CD14-positive monocyte (primary cell): Measurements from ENCODE around the gene MED15. TPM values are rescaled to one million over a fixed set of nuclear protein-coding genes. Genes with fewer than 3 reads are reported as not detected.

Experiments used
- DNase-seq, 3 donors: peaks; one replicate each; pipeline ENCODE4 v3.0.0-alpha.2; 2011 to 2022
- H2AFZ ChIP-seq: 2 replicates; pipeline ENCODE4 v1.6.0; 2012; ENCODE audit warnings: mild to moderate bottlenecking, low read depth, low read length, inconsistent platforms; ENCODE audit not compliant: insufficient read depth, poor library complexity, severe bottlenecking
- H3K27ac ChIP-seq, 2 donors: 1 replicate in 1 of 2; 2 replicates in 1 of 2; pipeline ENCODE4 v1.5.1; 2012 to 2013; ENCODE audit warnings: low read length in 2 of 2, control low read depth in 1 of 2, inconsistent platforms in 1 of 2, low read depth in 1 of 2, mild to moderate bottlenecking in 1 of 2
- H3K27me3 ChIP-seq, 2 donors: one replicate each; pipeline versions ENCODE4 v1.6.0 to v1.6.1; 2011 to 2013; ENCODE audit warnings: low read length in 2 of 2; ENCODE audit not compliant: control insufficient read depth in 2 of 2, insufficient read depth in 2 of 2
- H3K36me3 ChIP-seq, 2 donors: replicated peaks in 1 of 2; 1 replicate in 1 of 2; 2 replicates in 1 of 2; pipeline versions ENCODE4 v1.5.1 to v1.6.1; 2012 to 2013; ENCODE audit warnings: low read length in 2 of 2, control low read depth in 1 of 2, inconsistent platforms in 1 of 2, mild to moderate bottlenecking in 1 of 2; ENCODE audit not compliant: insufficient read depth in 2 of 2, control insufficient read depth in 1 of 2
- H3K4me1 ChIP-seq, 2 donors: 1 replicate in 1 of 2; 2 replicates in 1 of 2; pipeline versions ENCODE4 v1.5.1 to v1.6.1; 2012 to 2013; ENCODE audit warnings: low read length in 2 of 2, control low read depth in 1 of 2, inconsistent platforms in 1 of 2, mild to moderate bottlenecking in 1 of 2, moderate library complexity in 1 of 2; ENCODE audit not compliant: insufficient read depth in 2 of 2, control insufficient read depth in 1 of 2
- H3K4me2 ChIP-seq: replicated peaks from 2 replicates; pipeline ENCODE3; 2012; ENCODE audit warnings: low read length, moderate library complexity, mild to moderate bottlenecking; ENCODE audit not compliant: poor library complexity, severe bottlenecking; ENCODE audit errors: extremely low read depth
- H3K4me3 ChIP-seq, 3 experiments: fragments of 200-600 bp in 1 of 3; sonication (generic) in 1 of 3; replicated peaks in 1 of 3; 1 replicate in 2 of 3; 2 replicates in 1 of 3; pipeline ENCODE4 v1.5.1; 2011 to 2013; ENCODE audit warnings: low read length in 3 of 3, mild to moderate bottlenecking in 3 of 3, control low read depth in 2 of 3, low read depth in 2 of 3, inconsistent platforms in 1 of 3, moderate library complexity in 1 of 3
- H3K79me2 ChIP-seq: 2 replicates; pipeline ENCODE4 v1.6.0; 2012; ENCODE audit warnings: mild to moderate bottlenecking, control low read depth, inconsistent platforms, low read length, moderate library complexity; ENCODE audit not compliant: insufficient read depth
- H3K9ac ChIP-seq: 2 replicates; pipeline ENCODE4 v1.6.0; 2017; ENCODE audit warnings: low read length, mild to moderate bottlenecking; ENCODE audit not compliant: insufficient read depth, poor library complexity, severe bottlenecking
- H3K9me3 ChIP-seq, 2 donors: replicated peaks in 1 of 2; 1 replicate in 1 of 2; 2 replicates in 1 of 2; pipeline versions ENCODE4 v1.5.1 to v1.6.1; 2012 to 2013; ENCODE audit warnings: low read length in 2 of 2, control low read depth in 1 of 2; ENCODE audit not compliant: control insufficient read depth in 1 of 2, insufficient read depth in 1 of 2
- H4K20me1 ChIP-seq: 2 replicates; pipeline ENCODE4 v1.6.0; 2012; ENCODE audit warnings: mild to moderate bottlenecking, low read length, control low read depth, moderate library complexity; ENCODE audit not compliant: insufficient read depth
- H3K27ac Mint-ChIP-seq, 7 donors: one replicate each; pipeline ENCODE4 v1.8.0; 2020; ENCODE audit warnings: mild to moderate bottlenecking in 7 of 7, mixed read lengths in 7 of 7, moderate library complexity in 6 of 7, inconsistent platforms in 2 of 7
- H3K27me3 Mint-ChIP-seq, 3 donors: one replicate each; pipeline ENCODE4 v1.8.0; 2021 to 2022; ENCODE audit warnings: low read depth in 3 of 3, mild to moderate bottlenecking in 3 of 3, mixed read lengths in 3 of 3, moderate library complexity in 3 of 3, inconsistent platforms in 1 of 3
- H3K36me3 Mint-ChIP-seq, 2 donors: one replicate each; pipeline ENCODE4 v1.8.0; 2020; ENCODE audit warnings: mixed read lengths in 2 of 2, inconsistent platforms in 1 of 2, mild to moderate bottlenecking in 1 of 2
- H3K4me1 Mint-ChIP-seq: one replicate; pipeline ENCODE4 v1.8.0; 2020; ENCODE audit warnings: mild to moderate bottlenecking, mixed read lengths
- H3K4me3 Mint-ChIP-seq, 2 donors: one replicate each; pipeline ENCODE4 v1.8.0; 2020; ENCODE audit warnings: mild to moderate bottlenecking in 2 of 2, mixed read lengths in 2 of 2, moderate library complexity in 1 of 2
- H3K9me3 Mint-ChIP-seq, 7 donors: one replicate each; pipeline ENCODE4 v1.8.0; 2020 to 2022; ENCODE audit warnings: mixed read lengths in 7 of 7, mild to moderate bottlenecking in 6 of 7, moderate library complexity in 6 of 7, inconsistent platforms in 2 of 7
- whole genome bisulfite sequencing: methylation state at CpG from one replicate; pipeline ENCODE4 v1.1.5; 2013; ENCODE audit warnings: missing lambda C conversion rate; ENCODE audit not compliant: insufficient coverage; 5-methylcytosine and 5-hydroxymethylcytosine counted together
- intact Hi-C, 2 donors: fragments of 100-400 bp; cut with micrococcal nuclease; formaldehyde crosslinking; loops; one replicate each; pipeline versions ENCODE4 v1.15.0 to v1.15.1; 2023
- polyA plus RNA-seq, 3 donors: library from polyadenylated mRNA; depleted of rRNA in 1 of 3; unstranded in 2 of 3; stranded (reverse) in 1 of 3; fragments of 300-500 nt in 2 of 3; fragments of >200 nt in 1 of 3; fragmentation: Illumina TruSeq in 2 of 3; gene quantifications; 1 replicate in 2 of 3; 2 replicates in 1 of 3; pipeline ENCODE4 v1.2.3, GENCODE V29; 2012 to 2021
- TF ChIP-seq, protein P1 (sequence below): fragments of 200-600 bp; IDR thresholded peaks from one replicate; pipeline ENCODE4 v1.8.0; 2022; ENCODE audit warnings: antibody characterized with exemption, mild to moderate bottlenecking

The MED15 gene
- polyA plus RNA-seq, 3 donors, result 10.0 to 126 (median 17.8) TPM

DNA sequence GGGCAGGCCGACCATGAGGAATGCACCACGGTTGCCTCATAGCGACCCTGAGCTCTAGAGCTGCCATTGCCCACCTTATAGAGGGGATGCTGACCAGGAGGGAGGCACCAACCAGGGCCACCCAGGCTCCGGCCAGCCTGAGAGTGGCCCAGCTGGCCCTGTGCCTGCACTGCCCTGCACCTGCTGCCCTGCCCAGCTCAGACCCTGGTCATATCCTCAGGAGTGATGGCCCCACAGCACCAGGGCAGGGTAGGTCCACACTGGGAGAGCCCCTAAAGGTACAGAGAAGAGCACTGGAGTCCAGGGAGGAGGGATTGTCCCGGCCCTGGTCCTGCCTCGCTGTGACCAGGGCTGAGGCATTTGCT is 127.8 kb downstream of the MED15 start:
- no peak overlapping the region for H3K4me3 Mint-ChIP-seq
- H3K27me3 Mint-ChIP-seq, result peaks cover under 1 to 10% (median 9%) of the 10 kb centered on the region in 3 donors
- peaks cover 0 to 4% (median 4%) of the 10 kb centered on the region in 7 donors for H3K9me3 Mint-ChIP-seq
- Histone ChIP-seq H3K4me1 (no peaks in the 10 kb centered on the region), H3K27ac (no peak overlapping the region), H3K4me3 (no peak overlapping the region), H3K9ac (no peak overlapping the region), H3K79me2 (no peaks in the 10 kb centered on the region), H4K20me1 (no peaks in the 10 kb centered on the region), H3K4me2 (no peak overlapping the region), H3K9me3 (no peaks in the 10 kb centered on the region), H3K27me3 (no peaks in the 10 kb centered on the region), H3K36me3 (no peaks in the 10 kb centered on the region), H2AFZ (no peak overlapping the region)
- intact Hi-C loops, result no loop called here
- H3K27ac Mint-ChIP-seq, result no peak overlapping the region
- H3K36me3 Mint-ChIP-seq, result no peaks in the 10 kb centered on the region
- 82% methylated on average over 5 of the region's 6 CpGs for WGBS
- no peaks in the 10 kb centered on the region for H3K4me1 Mint-ChIP-seq
- TF ChIP-seq, protein P1, sequence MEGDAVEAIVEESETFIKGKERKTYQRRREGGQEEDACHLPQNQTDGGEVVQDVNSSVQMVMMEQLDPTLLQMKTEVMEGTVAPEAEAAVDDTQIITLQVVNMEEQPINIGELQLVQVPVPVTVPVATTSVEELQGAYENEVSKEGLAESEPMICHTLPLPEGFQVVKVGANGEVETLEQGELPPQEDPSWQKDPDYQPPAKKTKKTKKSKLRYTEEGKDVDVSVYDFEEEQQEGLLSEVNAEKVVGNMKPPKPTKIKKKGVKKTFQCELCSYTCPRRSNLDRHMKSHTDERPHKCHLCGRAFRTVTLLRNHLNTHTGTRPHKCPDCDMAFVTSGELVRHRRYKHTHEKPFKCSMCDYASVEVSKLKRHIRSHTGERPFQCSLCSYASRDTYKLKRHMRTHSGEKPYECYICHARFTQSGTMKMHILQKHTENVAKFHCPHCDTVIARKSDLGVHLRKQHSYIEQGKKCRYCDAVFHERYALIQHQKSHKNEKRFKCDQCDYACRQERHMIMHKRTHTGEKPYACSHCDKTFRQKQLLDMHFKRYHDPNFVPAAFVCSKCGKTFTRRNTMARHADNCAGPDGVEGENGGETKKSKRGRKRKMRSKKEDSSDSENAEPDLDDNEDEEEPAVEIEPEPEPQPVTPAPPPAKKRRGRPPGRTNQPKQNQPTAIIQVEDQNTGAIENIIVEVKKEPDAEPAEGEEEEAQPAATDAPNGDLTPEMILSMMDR, result no peak
- no peak for DNase-seq

GRCh38 chr22:20636075-20636812 is 128.8 kb downstream of the MED15 start:
- DNase-seq, result no peak
- H3K27ac ChIP-seq, result no peak overlapping the region
- Mint-ChIP-seq H3K4me1 (no peaks in the 10 kb centered on the region), H3K9me3 (peaks cover 0 to 4% (median 4%) of the 10 kb centered on the region in 7 donors), H3K36me3 (no peaks in the 10 kb centered on the region), H3K4me3 (no peak overlapping the region), H3K27me3 (peaks cover 0 to 10% (median 9%) of the 10 kb centered on the region in 3 donors), H3K27ac (no peak overlapping the region)
- H4K20me1 ChIP-seq, result no peaks in the 10 kb centered on the region
- H3K9ac ChIP-seq, result no peak overlapping the region
- H3K27me3 ChIP-seq, result no peaks in the 10 kb centered on the region
- H3K79me2 ChIP-seq, result no peaks in the 10 kb centered on the region
- TF ChIP-seq, protein P1, result no peak
- no peaks in the 10 kb centered on the region for H3K4me1 ChIP-seq
- intact Hi-C loops, result no loop called here
- 91% methylated on average over 12 of the region's 16 CpGs for WGBS
- H2AFZ ChIP-seq, result no peak overlapping the region
- no peaks in the 10 kb centered on the region for H3K9me3 ChIP-seq
- no peak overlapping the region for H3K4me2 ChIP-seq
- no peaks in the 10 kb centered on the region for H3K36me3 ChIP-seq
- H3K4me3 ChIP-seq, result no peak overlapping the region
